Measurements from ENCODE around the gene TTLL3.

- TF ChIP-seq POLR2A (IDR thresholded peaks at IDR 0.05) (no peak), CTCF (IDR thresholded peaks at IDR 0.05) (no peak)
Measured at GRCh38 chr3:9807981-9808344, 2.1 kb upstream of the TTLL3 start.
